Glomerular endothelial cell (primary cell): ENCODE data around the gene NOXO1. TPM values are rescaled to one million over a fixed set of nuclear protein-coding genes. Genes with fewer than 3 reads are reported as not detected.
"Not testable (repeated sequence)": the region's sequence is repeated elsewhere in the genome, so short reads cannot be mapped to it uniquely, and the experiment has no call there.

Source experiments
- DNase-seq: peaks from one replicate; pipeline ENCODE4 v3.0.0-alpha.2; 2011; ENCODE audit warnings: low read depth, low spot score; ENCODE audit errors: extremely low read depth
- total RNA-seq: library from RNA; depleted of rRNA; stranded (reverse); fragments of >200 nt; gene quantifications from 2 replicates; pipeline ENCODE4 v1.2.3, GENCODE V29; 2015

Gene NOXO1
- total RNA-seq, 1 donor from 2014 or later = 0.58 TPM

GRCh38 chr16:1964506-1965395 is 16.5 kb downstream of the NOXO1 start, which contains the start of gene RPS2:
Gene RPS2, minus strand, starts transcription at chr16:1964826. Its CDS starts 201 bp downstream, at chr16:1964625.
- peak; percentile 87 for DNase-seq

GRCh38 chr16:1963806-1964505 is 17.3 kb downstream of the NOXO1 start:
- no peak for DNase-seq

GRCh38 chr16:1962161-1963153 is 18.8 kb downstream of the NOXO1 start:
- DNase-seq = not testable (repeated sequence)

- DNase-seq = no peak
These were observed 19.6 kb downstream of the NOXO1 start for GRCh38 chr16:1961651-1962067.

GRCh38 chr16:1960665-1961630 is 20.3 kb downstream of the NOXO1 start:
- no peak for DNase-seq

- DNase-seq = no peak
These were observed 21.8 kb downstream of the NOXO1 start, which contains the start of gene NDUFB10 for GRCh38 chr16:1959269-1960039. Gene NDUFB10, plus strand, starts transcription at chr16:1959538. Its CDS starts 87 bp downstream, at chr16:1959625.

GRCh38 chr16:1958715-1959268 is 22.5 kb downstream of the NOXO1 start:
- no peak for DNase-seq

- DNase-seq = not testable (repeated sequence)
These were observed 23.2 kb downstream of the NOXO1 start for GRCh38 chr16:1958143-1958491.

GRCh38 chr16:1957434-1958142 is 23.7 kb downstream of the NOXO1 start:
- DNase-seq = not testable (repeated sequence)

- no peak for DNase-seq
These were observed 27.5 kb downstream of the NOXO1 start for GRCh38 chr16:1953734-1954133.

GRCh38 chr16:1950559-1950958 is 30.7 kb downstream of the NOXO1 start:
- DNase-seq = no peak

GRCh38 chr16:1950047-1950446 is 31.2 kb downstream of the NOXO1 start:
- DNase-seq = no peak

- DNase-seq = no peak
These were observed 31.8 kb downstream of the NOXO1 start for GRCh38 chr16:1949507-1949906.

GRCh38 chr16:1947369-1947670 is 33.9 kb downstream of the NOXO1 start:
- DNase-seq = no peak

- no peak for DNase-seq
These were observed 34.5 kb downstream of the NOXO1 start for GRCh38 chr16:1946495-1947368.

- no peak for DNase-seq
These were observed 35.5 kb downstream of the NOXO1 start for GRCh38 chr16:1945559-1946391.
